A549 treated with dexamethasone at 1 μM for 4 hours (cell line): ENCODE results near the gene NDFIP1. TPM values are rescaled to one million over a fixed set of nuclear protein-coding genes. Genes with fewer than 3 reads are reported as not detected.

ENCODE experiments used
- total RNA-seq: library from RNA; stranded (reverse); fragments of 200-300 nt; extraction: Qiagen RNA extraction; gene quantifications from 5 replicates; pipeline ENCODE4 v1.2.3, GENCODE V29; 2022

NDFIP1 gene, protein sequence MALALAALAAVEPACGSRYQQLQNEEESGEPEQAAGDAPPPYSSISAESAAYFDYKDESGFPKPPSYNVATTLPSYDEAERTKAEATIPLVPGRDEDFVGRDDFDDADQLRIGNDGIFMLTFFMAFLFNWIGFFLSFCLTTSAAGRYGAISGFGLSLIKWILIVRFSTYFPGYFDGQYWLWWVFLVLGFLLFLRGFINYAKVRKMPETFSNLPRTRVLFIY
- 45.5 to 54.1 TPM (median 50.1 TPM) in 5 replicates for total RNA-seq

DNA sequence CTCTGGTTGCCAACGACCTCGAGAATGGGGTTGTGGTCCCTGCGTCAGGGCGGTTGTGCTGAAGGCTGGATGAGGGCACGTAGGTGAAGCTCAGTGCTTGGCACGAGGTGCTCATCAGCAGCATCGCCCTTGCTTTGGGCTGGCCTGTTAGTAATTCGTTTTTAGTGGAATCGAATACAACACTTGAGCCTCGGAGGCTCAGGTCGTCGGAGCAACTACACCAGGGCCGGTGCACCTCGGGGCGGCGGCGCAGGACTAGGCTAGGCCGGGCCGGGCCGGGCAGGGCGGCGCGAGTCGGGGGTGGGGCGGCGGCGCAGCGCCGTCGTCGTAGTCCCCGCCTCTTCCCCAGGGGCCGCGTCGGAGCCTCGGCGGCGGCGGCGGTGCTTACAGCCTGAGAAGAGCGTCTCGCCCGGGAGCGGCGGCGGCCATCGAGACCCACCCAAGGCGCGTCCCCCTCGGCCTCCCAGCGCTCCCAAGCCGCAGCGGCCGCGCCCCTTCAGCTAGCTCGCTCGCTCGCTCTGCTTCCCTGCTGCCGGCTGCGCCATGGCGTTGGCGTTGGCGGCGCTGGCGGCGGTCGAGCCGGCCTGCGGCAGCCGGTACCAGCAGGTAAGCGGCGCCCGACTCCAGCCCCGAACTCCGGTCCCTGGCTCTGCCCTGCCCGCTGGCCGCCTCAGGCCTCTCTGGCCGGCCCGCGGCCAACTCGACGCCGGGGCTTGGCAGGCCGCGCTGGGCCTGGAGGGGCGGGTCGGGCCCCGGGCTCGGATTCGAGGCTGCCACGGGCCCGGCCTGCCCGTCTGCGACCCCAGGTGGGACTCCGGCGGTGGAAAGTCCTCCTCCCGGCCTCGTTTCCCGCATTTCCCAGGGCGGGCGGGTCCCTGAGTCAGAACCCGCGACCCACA lies at the start of gene NDFIP1:
TSS of gene NDFIP1 (plus strand) at position 348 of the 899 bp plus-strand sequence. CDS start at position 544, 196 bp downstream.

Other genes with a start within 250 kb of the NDFIP1 start
- gene PCDH1, start 230.4 kb upstream of the NDFIP1 start, total RNA-seq, result 2.1 to 4.1 TPM (median 3.4 TPM) in 5 replicates
- gene DELE1, start 184.9 kb upstream of the NDFIP1 start, total RNA-seq, result 37.5 to 54.1 TPM (median 53.3 TPM) in 5 replicates
- gene PCDH12, start 150.6 kb upstream of the NDFIP1 start, total RNA-seq, result 0.01 to 0.06 TPM (median 0.02 TPM) in 3 of 5 replicates, not detected in the others
- 58.7 to 74.1 TPM (median 71.3 TPM) in 5 replicates for gene RNF14, start 139.7 kb upstream of the NDFIP1 start, total RNA-seq
- gene GNPDA1, start 95.8 kb upstream of the NDFIP1 start, total RNA-seq, result 56.7 to 66.3 TPM (median 61.3 TPM) in 5 replicates
- gene SPRY4, start 216.2 kb downstream of the NDFIP1 start, total RNA-seq, result 8.0 to 12.5 TPM (median 10.3 TPM) in 5 replicates